HEK293 (cell line): Measurements from ENCODE around the gene LRBA.

Experiments used
- FEZF1 ChIP-seq: fragments of 450-650 bp; formaldehyde crosslinking; IDR thresholded peaks from 2 replicates; pipeline ENCODE4 v1.5.1; 2016; ENCODE audit warnings: missing biosample characterization, missing genetic modification characterization
- HOXC10 ChIP-seq: sonication (generic); formaldehyde crosslinking; IDR thresholded peaks from 2 replicates; pipeline ENCODE4 v1.8.1; 2023; ENCODE audit warnings: mild to moderate bottlenecking, missing genetic modification reagents
- YY1 ChIP-seq: fragments of 450-650 bp; formaldehyde crosslinking; IDR thresholded peaks from 2 replicates; pipeline ENCODE4 v1.5.1; 2018; ENCODE audit warnings: missing biosample characterization, missing genetic modification characterization
- ZNF23 ChIP-seq: fragments of 450-650 bp; formaldehyde crosslinking; IDR thresholded peaks from 2 replicates; pipeline ENCODE4 v1.5.1; 2016; ENCODE audit warnings: missing biosample characterization, missing genetic modification characterization, borderline replicate concordance
- ZNF311 ChIP-seq: fragments of 450-650 bp; formaldehyde crosslinking; IDR thresholded peaks from 2 replicates; pipeline ENCODE4 v1.5.1; 2017; ENCODE audit warnings: missing biosample characterization, missing genetic modification characterization, borderline replicate concordance
- ZNF501 ChIP-seq: fragments of 450-650 bp; formaldehyde crosslinking; IDR thresholded peaks from 2 replicates; pipeline ENCODE4 v1.5.1; 2016; ENCODE audit warnings: missing biosample characterization, missing genetic modification characterization
- ZNF544 ChIP-seq: fragments of 450-650 bp; formaldehyde crosslinking; IDR thresholded peaks from 2 replicates; pipeline ENCODE4 v1.5.0; 2017; ENCODE audit warnings: missing biosample characterization, missing genetic modification characterization
- TF ChIP-seq, protein P1 (sequence below): fragments of 450-650 bp; formaldehyde crosslinking; IDR thresholded peaks from 2 replicates; pipeline ENCODE4 v1.5.1; 2016; ENCODE audit warnings: missing biosample characterization, missing genetic modification characterization
- TF ChIP-seq, protein P2 (sequence below): fragments of 450-650 bp; formaldehyde crosslinking; IDR thresholded peaks from 2 replicates; pipeline ENCODE4 v1.5.1; 2016; ENCODE audit warnings: missing biosample characterization, missing genetic modification characterization
- TF ChIP-seq, protein P3 (sequence below): fragments of 450-650 bp; formaldehyde crosslinking; IDR thresholded peaks from 2 replicates; pipeline ENCODE4 v1.5.1; 2017; ENCODE audit warnings: missing biosample characterization, missing genetic modification characterization

DNA sequence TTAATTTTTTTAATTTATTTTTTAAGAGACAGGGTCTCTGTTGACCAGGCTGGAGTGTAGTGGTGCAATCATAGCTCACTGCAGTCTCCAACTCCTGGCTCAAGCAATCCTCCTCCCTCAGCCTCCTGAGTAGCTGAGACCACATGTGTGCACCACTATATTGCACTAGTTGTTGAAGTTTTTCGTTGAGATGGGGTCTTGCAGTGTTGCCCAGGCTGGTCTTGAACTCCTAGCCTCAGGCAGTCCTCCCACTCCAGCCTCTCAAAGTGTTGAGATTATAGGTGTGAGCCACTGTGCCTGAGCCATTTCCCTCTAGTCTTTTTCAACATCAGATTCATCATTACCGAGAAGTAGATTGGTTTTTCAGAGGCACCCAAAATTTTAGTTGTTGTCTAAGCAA, 771.2 kb downstream of the LRBA start:
- TF ChIP-seq ZNF544 (tag by site-specific recombination) (no peak), ZNF311 (tag by site-specific recombination) (no peak), FEZF1 (no peak), YY1 (tag by site-specific recombination) (no peak), ZNF501 (tag by site-specific recombination) (no peak), ZNF23 (tag by site-specific recombination) (no peak), HOXC10 (CRISPR knock-in tag) (no peak)
- TF ChIP-seq, protein P1, sequence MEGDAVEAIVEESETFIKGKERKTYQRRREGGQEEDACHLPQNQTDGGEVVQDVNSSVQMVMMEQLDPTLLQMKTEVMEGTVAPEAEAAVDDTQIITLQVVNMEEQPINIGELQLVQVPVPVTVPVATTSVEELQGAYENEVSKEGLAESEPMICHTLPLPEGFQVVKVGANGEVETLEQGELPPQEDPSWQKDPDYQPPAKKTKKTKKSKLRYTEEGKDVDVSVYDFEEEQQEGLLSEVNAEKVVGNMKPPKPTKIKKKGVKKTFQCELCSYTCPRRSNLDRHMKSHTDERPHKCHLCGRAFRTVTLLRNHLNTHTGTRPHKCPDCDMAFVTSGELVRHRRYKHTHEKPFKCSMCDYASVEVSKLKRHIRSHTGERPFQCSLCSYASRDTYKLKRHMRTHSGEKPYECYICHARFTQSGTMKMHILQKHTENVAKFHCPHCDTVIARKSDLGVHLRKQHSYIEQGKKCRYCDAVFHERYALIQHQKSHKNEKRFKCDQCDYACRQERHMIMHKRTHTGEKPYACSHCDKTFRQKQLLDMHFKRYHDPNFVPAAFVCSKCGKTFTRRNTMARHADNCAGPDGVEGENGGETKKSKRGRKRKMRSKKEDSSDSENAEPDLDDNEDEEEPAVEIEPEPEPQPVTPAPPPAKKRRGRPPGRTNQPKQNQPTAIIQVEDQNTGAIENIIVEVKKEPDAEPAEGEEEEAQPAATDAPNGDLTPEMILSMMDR (tag by site-specific recombination): no peak
- TF ChIP-seq, protein P2, sequence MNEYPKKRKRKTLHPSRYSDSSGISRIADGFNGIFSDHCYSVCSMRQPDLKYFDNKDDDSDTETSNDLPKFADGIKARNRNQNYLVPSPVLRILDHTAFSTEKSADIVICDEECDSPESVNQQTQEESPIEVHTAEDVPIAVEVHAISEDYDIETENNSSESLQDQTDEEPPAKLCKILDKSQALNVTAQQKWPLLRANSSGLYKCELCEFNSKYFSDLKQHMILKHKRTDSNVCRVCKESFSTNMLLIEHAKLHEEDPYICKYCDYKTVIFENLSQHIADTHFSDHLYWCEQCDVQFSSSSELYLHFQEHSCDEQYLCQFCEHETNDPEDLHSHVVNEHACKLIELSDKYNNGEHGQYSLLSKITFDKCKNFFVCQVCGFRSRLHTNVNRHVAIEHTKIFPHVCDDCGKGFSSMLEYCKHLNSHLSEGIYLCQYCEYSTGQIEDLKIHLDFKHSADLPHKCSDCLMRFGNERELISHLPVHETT (tag by site-specific recombination): no peak
- TF ChIP-seq, protein P3, sequence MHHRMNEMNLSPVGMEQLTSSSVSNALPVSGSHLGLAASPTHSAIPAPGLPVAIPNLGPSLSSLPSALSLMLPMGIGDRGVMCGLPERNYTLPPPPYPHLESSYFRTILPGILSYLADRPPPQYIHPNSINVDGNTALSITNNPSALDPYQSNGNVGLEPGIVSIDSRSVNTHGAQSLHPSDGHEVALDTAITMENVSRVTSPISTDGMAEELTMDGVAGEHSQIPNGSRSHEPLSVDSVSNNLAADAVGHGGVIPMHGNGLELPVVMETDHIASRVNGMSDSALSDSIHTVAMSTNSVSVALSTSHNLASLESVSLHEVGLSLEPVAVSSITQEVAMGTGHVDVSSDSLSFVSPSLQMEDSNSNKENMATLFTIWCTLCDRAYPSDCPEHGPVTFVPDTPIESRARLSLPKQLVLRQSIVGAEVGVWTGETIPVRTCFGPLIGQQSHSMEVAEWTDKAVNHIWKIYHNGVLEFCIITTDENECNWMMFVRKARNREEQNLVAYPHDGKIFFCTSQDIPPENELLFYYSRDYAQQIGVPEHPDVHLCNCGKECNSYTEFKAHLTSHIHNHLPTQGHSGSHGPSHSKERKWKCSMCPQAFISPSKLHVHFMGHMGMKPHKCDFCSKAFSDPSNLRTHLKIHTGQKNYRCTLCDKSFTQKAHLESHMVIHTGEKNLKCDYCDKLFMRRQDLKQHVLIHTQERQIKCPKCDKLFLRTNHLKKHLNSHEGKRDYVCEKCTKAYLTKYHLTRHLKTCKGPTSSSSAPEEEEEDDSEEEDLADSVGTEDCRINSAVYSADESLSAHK (tag by site-specific recombination): no peak
